NK-92 treated with Interleukin-12 subunit alpha and Interleukin-12 subunit beta, amount 100 ng/mL, for 24 hours (cell line): ENCODE results near the gene SHISAL1.

Experiments
- DNase-seq: peaks from one replicate; lab custom pipeline; 2025; lab: John Stamatoyannopoulos, UW

Gene SHISAL1

GRCh38 chr22:44312766-44313165, at the start of gene SHISAL1:
Gene SHISAL1, minus strand, starts transcription at chr22:44312951. Its CDS starts 12,006 bp downstream, at chr22:44300945.
- no peak for DNase-seq

- DNase-seq, result no peak
These were observed 48.8 kb upstream of the SHISAL1 start for GRCh38 chr22:44361391-44362126.

DNA sequence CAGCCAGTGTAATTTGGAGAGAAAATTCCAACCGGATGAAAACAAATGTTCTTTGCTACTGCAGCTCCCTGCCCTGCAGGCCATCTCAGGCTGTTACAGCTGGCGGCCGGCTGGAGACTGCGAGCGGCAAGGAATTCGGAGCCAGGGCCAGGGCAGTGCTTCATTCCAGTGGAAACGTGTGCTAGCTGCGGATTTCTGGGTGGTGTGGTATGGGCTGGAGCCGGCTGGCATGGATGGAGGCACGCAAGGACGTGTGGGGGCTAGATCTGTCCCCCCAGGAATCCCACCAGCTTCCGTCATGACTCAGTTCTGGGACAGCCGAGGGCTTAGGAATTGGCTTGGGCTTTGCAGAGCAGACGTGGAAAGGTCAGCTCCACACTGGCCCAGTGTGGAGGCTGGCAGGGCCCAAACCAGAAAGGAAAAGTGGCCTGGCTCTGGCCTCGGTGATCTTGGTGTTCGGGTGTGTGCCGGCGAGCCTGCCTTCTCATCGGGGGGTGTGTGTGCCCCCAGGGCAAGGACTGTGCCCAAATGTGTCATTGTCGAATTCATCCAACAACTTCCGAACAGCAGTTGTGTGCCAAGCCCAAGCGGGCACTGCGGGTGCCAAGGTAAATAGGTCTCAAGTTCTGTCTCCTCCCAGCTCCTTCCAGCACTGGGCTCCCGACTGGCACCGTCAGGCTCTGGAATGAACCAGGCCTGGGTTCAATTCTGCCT, 48.1 kb upstream of the SHISAL1 start:
- no peak for DNase-seq

DNA sequence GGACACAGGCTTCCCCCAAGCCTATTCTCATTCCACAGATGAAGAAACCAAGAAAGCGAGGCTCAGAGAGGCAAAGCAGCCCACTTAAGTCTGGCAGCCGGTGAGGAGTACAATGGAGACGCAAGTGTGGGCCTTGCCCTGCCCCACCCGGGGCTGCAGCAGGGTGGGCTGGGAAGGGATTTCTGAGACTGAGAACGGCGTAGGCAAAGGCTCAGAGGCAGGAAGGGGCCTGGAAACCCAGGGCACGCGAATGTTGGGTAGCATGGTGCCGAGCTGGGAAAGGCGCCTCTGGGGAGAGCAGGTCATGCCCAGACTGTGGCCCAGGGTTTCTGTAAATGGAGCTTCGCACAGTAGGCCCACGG, 47.5 kb upstream of the SHISAL1 start:
- DNase-seq, result no peak

DNA sequence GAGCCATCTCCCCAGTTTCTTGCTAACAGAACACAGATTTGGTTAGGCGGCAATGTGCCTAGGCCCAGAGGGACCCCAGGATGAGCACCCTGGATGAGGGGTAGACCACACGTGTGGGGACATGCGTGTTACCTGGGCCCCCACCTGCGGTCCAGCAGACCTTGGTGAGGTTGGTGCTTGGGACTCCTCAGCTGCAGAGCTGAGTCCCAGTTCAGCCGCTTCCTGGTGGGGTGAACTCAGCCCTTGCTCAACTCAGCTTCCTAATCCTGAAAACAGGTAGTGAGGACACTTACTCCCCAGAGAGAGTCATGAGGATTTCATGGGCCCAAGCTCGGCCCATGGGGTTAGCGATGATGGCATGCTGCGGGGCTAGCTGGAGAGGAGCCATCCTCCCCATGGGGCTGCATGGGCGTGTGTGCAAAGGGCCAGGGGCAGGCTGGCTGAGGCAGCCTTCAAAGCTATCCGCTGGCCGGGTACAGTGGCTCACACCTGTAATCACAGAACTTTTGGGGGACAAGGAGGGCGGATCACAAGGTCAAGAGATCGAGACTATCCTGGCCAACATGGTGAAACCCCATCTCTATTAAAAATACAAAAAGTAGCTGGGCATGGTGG, 46.9 kb upstream of the SHISAL1 start:
- no peak for DNase-seq

DNA sequence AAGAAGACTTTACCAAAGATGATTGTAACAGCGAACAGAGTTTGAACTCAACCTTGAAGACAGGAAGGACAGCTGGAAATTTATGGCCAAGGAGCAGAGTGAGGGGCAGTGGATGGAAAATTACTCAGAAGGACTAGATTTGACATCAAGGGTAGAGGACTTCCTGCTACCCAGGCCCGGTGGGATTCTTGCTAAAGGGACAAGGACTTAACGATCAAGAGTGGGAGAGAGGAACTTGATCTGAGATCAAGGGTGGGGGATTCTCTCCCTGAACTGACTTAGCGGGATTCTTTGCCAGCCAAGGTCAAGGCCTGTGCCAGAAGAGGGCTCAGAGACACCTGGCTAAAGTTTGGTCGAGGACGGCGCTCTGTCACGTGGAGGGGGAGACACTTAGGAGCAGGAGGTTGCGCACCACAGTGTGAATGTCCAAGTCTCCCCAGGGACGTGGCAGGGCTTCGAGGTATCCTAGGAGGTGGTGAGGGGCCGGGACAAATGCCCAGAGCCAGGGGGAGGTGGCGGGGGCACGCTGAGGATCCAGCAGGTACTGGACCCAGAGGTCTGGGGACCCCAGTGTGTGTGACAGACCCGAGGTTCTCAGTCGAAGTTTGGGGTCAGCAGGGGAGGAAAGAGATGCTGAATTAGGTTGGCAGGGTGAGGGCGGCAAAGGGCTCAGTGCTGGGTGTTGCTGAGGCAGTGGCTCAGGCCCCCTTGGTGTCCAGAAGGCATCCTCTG, 46.1 kb upstream of the SHISAL1 start:
- DNase-seq, result no peak

GRCh38 chr22:44357966-44358465, 45.3 kb upstream of the SHISAL1 start:
- no peak for DNase-seq

DNA sequence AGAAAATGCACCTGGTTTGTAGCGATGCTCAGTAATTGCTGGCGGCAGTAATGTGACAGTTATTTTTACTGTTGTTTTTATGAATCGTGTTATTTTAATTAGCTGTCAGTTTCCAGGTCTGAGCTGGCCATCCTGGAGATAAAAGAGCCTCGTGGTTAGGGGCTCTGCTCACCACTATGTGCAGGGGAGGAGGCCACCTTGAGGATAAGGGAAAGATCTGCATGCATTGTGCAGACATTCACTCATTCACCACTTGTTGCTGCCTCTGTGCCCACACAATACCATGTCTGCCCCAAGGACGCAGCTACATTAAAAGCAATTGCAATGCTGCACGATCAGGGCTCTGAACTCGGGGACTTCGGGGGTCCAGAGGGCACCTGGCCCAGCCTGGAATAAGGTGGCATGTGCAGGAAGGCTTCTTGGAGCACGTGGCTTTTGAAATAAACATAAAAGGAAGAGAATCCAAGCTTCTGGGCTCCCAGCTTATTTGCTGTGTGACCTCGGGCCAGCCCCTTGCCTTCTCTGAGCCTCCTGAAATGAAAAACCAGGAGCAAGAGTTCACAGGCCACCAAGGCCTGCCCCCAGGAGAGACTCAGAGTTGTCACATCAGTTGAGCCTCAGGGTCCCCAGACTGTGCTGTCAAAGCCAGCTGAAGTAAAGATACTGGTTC, 44.7 kb upstream of the SHISAL1 start:
- no peak for DNase-seq

DNA sequence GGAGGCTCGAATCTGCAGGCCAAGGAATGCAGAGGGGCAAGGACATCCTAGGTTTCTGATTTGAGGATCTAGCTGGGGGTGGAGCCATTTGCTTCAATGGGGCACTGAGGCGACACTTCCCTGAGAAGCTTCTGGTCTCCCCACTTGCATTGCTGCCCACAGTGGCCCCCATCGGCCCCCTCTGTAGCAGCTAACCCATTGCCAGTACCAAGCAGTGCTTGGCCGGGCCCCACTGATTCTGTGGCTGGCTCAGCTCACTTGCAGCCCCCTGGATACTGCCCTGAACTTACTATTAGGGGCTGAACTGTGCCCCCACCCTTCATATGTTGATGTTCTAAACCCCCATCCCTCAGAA, 42.9 kb upstream of the SHISAL1 start:
- no peak for DNase-seq

DNA sequence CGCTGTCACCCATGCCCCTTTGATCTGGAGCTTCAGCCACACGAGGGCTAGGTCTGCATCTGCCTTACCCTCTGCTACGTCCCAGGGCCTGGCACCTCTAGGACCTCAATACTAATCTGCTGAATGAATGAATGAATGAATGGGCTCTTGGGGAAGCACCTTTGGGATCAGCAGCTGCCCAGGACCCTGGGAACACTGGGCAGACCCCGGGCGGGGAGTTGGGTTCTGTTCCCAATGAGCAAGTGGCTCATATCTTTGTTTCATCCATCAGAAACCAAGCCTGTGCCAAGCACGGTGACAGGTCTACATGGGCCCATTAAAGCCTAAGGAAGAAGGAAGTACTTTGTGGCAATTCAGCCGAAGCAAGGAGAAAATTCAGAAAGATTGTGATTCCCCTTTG, 41.5 kb upstream of the SHISAL1 start:
- no peak for DNase-seq

GRCh38 chr22:44353041-44353440, 40.3 kb upstream of the SHISAL1 start:
- DNase-seq, result no peak

GRCh38 chr22:44352378-44353035, 39.8 kb upstream of the SHISAL1 start:
- no peak for DNase-seq

DNA sequence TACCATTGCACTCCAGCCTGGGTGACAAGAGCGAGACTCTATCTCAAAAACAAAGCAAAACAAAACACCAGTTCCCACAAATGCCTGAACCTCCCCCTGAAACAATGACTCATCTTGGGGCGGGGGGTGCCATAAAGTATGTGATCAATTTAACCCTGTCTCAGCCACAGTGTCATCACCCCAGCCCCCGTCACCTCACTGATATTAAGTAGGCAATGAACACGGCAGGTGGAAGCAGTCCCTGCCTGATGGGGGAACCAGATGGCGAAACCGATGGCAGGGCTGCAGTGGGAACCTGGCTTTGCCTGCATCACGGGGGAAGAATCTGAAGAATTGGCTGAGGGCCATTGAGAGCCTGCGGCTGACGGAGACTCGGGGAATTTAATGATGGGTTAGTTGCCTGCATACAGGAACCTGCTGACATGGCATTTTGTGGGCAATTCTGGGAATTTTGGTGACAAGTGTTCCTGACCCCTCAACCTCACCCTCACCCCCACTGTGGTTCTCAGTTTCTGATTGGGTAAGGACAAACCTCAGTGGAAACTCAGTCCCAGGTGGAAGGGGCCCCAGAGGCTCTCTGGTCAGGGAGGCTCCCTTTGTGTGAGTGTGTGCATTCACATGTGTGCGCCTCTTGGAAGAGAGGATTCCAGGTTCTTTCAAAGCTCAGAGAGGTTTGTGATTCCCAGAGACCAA, 39.1 kb upstream of the SHISAL1 start:
- no peak for DNase-seq

DNA sequence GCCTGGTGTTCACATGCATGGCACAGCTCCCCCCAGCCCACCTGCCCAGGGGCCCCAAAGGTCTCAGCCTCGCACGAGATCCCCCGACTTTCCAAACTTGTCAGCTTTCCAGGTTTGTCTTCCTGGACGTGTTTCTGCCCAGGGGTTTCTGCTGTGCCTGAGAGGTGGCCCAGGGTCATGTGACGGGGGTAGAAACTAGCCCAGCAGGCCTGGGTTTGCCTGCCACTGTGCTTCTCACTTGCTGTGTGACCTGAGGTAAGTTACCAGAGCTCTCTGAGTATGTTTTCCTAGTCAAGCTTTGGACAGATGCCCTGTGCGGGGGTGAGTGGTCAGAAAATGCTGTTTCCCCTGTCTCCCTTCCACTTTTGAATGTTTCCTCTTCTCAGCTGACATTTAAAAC, 38.3 kb upstream of the SHISAL1 start:
- DNase-seq, result no peak

DNA sequence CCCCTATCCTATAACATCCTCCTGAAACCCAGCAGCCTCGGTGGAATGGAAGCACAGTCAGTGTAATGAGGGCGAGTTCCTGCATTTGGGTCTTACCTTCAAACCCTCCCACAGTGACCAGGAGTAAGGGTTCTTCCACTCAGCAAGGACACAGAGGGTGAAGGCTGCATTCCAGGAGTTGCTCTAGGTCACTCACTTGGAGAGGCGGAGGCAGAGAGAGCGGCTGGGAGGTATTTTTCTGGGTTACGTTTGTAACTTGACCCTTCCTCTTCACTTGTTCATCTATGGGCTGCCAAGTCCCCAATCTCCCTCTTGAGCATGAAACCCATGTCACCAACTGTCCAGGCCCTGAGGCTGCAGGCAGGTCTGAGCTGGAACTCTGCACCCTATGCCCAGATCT, 36.8 kb upstream of the SHISAL1 start:
- no peak for DNase-seq

- DNase-seq, result no peak
These were observed 36.3 kb upstream of the SHISAL1 start for GRCh38 chr22:44348971-44349560.

DNA sequence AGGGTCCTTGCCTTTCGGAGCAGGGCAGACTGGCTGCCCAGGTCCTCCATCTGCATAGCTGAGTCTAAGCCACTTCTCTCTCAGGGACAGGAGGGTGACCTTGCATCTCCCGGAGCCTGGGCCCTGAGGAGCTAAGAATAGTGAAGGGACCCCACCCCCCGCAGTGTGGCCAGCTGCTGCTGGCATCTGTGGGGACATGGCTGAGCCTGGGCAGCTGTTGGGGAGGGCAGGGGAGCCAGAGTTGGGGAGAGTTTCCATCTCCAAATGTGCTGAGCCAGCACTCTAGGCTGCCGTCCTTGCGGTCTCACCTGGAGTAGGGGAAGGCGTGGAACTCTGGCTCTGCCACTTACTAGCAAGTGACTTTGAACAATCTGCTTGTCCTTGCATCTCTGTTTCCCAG, 34.8 kb upstream of the SHISAL1 start:
- DNase-seq, result no peak

DNA sequence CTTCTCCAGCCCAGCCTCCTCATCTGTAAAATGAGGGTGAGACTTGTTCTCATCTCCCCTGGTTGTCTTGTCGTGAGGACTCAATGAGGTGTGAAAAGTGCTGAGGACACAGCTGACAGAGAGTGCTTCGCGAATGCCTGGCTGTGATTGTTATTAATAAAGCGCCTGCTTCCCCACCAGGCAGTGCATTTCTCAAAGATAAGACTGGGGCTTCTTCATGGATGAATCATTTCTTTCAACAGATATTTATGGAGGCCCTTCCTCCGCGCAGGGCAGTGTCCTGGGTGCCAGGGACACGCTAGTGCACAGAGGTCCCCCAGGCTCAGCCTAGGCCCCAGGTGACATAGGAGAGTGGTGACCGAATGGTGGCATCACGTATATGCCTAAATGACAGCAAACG, 34.3 kb upstream of the SHISAL1 start:
- no peak for DNase-seq

DNA sequence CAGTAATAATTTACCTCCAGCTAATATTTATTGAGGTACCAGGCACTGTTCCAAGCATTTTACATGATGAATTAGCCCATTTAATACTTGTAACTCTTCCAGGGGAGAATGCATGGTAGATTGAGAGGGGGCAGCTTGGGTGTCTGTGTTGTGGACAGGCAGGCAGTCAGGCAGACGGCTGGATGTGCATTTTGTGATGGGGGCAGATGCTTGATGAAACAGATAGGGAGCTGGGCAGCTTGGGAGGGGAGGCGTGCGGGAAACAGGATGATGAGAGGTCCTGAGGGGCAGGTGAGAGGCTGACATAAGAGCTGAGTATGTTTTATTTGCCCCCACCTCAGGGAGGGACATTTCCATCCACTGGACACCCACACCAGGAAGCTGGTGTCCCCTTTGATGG, 33.1 kb upstream of the SHISAL1 start:
- DNase-seq, result no peak

DNA sequence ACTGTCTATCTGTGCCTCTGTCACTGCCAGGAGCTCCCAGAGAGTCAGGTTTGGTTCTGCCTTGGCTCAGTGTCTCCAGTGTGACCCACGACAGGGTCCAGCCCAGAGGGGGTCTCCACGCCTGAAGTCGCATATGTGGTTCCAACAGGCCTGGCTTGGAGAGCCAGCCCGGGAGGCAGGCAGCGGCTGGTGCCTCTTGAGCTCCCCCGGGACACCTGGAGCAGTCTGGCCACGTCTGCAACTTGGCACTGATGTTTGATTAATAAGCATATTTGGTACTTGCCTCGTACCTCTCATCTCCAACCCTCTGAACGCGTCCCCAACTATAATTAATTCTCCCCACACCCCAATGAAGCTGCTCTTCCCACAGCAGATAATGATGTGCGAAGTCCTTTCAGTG, 31.7 kb upstream of the SHISAL1 start:
- DNase-seq, result no peak
